HPDE6-E6E7 (cell line): ENCODE results near the gene SPRED3.
"Not testable (repeated sequence)": the region's sequence is repeated elsewhere in the genome, so short reads cannot be mapped to it uniquely, and the experiment has no call there.

Experiments
- DNase-seq: peaks from one replicate; pipeline ENCODE4 v3.0.0; 2011; ENCODE audit warnings: missing footprints; ENCODE audit errors: extremely low spot score

SPRED3 gene

DNA sequence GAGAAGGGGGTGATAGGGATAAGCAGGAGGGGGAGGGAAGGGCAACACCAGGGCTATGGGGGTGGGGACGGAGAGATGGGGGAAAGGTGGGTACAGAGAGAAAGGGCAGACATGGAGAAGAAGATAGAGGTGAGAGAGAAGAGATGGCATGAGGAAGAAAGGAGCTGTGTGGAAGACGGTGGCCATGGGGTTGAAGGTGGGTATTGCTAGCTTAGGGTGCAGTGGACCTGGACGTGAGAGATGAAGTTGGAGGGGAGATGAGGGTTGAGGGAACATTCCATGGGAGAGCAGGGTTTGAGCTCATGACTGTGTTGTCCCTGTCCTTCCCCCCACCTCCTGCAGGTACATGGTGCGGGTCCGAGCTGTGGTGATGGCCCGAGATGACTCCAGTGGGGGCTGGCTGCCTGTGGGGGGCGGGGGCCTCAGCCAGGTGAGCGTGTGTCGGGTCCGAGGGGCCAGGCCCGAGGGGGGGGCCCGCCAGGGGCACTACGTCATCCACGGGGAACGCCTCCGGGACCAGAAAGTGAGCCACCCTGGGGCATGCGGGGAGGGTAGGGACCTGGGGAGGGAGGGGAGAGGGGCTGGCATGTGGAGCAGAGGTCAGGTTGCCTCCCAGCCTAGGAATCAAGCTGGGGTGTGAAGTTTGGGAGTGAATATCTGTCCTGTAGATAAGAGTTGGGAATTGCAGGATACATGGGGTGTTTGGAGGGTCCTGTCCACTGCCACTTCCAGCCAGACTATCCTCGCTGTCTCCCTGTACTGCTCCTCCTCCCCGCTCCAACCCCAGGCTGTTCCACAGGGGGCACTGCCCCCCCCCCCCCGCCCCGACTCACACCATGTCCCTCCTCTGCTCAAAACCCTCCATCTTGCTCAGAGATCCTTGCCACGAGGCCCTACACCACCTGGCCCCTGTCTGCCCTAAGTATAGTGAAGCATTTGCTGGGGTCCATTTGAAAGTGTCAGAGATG lies 1.7 kb downstream of the SPRED3 start:
- no peak for DNase-seq

- DNase-seq: no peak
Measured at GRCh38 chr19:38391911-38392464, 3.5 kb downstream of the SPRED3 start.

DNA sequence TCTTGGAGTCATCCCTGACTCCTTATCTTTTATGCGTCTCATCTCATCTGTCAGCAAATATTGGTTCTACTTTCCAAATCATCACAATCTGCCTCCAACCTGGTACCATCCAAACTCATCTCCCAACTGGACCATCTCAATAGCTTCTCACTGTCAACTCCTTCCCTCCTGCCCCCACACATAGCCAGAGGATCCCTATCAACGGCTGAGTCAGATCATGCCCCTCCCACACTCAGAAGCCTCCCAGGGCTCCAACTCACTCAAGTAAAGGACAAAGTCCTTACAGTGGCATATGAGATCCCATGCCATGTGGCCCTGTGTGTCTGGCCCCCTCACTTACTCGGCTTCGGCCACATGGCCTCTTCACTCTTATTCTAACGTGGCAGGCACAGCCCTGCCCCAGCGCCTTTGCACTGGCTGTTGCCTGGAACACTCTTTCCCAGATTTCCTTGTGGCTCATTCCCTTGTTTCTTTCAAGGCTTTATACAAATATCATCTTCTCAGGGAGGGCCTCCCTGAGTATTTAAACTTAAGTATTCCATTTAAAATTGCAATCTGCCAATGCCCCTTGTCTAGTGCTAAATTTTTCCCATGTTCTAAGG lies 4.3 kb downstream of the SPRED3 start:
- no peak for DNase-seq

GRCh38 chr19:38394488-38394887 lies 6.0 kb downstream of the SPRED3 start:
- no peak for DNase-seq

- DNase-seq: no peak
Measured at GRCh38 chr19:38395381-38396114, 7.1 kb downstream of the SPRED3 start.

DNA sequence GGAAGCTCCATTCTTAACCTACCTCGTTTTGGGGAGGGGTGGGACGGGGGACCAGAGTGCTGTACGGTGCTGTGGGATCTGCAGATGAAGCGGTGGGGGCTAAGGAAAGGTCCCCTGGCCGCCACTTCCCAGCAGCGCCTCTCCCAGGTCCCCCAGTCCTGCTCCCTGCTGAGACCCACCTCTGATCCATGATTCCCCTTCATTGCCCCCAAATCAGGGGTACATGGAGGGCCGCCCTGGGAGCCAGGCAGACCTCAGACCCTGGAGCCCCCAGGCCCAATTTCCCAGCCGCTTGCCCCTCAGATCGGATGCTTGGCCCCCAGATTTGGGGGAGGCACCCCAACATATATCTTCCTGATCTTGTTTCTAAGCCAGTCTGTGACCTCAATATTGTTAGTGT lies 10.6 kb downstream of the SPRED3 start:
- no peak for DNase-seq

DNA sequence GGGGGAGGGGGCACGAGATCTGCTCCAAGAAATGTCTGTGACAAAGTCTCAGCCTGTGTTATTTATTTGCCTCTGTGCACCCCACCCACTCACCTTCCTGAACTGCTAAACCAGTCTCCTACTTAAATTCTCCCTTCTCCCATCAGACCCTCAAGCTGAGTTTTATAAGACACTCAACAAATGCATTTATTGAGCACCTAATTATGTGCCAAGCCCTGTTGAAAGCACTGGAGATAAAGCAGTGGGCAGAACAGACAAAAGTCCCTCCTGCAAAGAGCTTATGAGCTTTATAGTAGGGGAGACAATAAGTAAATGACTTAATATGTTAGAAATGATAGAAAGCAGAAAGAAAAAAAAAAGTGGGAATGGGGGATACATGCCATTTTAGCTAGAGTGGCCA lies 11.0 kb downstream of the SPRED3 start:
- DNase-seq: no peak

DNA sequence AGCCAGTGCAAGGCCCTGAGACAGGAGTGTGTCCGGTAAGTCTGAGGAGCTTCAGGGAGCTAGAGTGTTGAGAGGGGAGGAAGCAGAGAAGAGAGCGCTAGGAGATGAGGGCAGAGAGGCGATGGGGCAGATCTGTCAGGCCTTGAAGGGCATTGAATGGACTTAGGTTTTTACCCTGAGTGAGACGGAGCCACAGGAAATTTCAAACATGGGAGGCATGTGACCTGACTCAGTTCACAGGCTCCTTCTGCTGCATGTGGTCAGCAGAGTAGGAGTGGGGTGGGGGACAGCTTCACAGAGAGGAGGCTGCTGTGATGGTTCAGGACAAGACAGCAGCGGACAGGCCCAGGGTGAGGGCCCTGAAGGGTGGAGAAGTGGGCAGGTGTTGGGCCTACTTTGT lies 11.9 kb downstream of the SPRED3 start:
- DNase-seq: no peak

- no peak for DNase-seq
Measured at GRCh38 chr19:38401148-38401547, 12.7 kb downstream of the SPRED3 start.

- no peak for DNase-seq
Measured at GRCh38 chr19:38402623-38402966, 14.1 kb downstream of the SPRED3 start.

DNA sequence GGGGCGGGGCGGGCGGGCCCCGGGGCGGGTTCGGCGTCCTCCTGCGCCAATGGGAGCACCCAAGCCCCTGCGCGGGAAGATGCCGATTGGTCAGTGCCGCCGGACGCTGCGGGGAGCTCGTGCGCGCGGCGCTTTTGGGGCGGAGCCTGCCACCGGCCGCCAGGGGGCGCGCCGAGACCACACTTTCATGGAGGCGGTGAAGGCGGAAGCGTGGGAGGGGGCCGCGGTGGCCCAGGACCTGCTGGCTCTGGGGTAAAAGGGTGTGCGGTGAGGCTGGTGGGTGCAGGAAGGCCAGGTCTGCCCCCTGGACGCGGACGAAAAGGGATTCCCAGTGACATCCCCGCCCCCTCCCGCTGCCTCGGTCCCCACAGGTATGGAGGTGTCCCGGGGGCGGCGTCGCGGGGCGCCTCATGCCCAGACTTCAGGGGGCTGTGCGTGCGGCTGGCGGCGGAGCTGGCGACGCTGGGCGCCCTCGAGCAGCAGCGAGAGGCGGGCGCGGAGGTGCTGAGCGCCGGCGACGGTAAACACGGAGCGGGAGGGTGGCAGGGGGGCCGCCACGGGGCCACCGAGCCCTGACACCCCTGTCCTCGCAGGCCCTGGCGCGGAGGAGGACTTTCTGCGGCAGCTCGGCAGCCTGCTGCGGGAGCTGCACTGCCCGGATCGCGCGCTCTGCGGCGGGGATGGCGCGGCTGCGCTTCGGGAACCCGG lies 14.6 kb downstream of the SPRED3 start, which contains the start of gene FAM98C:
FAM98C (plus strand) TSS at position 127 of the 708 bp plus-strand sequence; CDS start at position 188, 61 bp downstream.
- DNase-seq: peak; percentile 100

- DNase-seq: no peak
Measured at GRCh38 chr19:38404858-38405257, 16.4 kb downstream of the SPRED3 start.

GRCh38 chr19:38405276-38405675 lies 16.8 kb downstream of the SPRED3 start:
- no peak for DNase-seq

- DNase-seq: no peak
Measured at GRCh38 chr19:38409631-38410133, 21.2 kb downstream of the SPRED3 start.

DNA sequence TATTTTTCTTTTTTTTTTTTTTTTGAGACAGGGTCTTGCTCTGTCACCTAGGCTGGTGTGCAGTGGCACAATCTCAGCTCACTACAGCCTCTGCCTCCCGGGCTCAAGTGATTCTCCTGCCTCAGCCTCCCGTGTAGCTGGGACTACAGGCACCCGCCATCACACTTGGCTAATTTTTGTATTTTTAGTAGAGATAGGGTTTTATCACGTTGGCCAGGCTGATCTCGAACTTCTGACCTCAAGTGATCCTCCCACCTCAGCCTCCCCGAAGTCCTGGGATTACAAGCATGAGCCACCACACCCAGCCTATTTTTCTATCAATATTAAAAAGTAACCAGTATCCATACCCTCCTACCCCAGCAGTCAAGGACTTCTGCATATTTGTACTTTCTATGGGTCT lies 21.9 kb downstream of the SPRED3 start:
- not testable (repeated sequence) for DNase-seq

DNA sequence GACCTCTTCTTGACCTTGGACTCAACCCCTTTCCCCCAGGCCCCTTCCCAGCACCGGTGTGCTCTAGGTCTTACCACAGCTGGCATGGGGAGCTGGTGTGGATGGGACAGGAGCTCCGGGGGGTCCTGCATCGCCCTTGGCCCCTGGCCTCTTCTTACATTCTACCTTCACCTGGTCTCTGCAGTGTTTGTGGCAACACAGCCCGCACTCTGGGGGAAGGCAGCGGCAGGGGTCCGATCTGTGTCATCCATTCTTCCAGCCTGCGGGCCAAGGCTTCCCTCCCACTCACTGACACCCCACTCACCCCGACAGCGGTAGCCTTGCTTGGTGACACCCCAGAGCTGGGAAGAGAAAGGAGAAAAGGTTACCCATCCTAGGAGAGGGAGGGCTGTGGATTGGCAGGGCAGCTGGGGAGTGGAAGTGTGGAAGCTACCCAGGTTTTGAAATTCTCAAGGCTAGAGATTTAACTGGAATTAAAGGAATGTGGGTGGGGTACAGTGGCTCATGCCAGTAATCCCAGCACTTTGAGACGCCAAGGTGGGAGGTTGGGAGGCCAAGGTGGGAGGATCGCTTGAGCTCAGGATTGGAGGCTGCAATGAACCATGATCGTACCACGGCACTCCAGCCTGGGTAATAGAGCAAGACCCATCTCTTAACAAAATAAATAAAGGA lies 22.7 kb downstream of the SPRED3 start:
- no peak for DNase-seq

DNA sequence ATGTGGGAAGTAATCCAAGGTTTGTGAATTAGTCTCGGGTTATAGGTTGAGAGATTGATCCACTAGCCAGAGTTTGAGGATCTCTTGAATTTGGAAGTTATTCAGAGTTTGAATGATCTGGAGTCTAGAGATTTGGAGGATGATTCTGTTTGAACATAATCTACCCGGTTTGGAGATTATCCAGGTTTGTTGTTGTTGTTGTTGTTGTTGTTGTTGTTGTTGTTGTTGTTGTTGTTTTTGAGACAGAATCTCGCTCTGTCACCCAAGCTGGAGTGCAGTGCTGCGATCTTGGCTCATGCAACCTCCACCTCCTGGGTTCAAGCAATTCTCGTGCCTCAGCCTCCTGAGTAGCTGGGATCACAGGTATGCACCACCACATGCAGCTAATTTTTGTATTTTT lies 23.4 kb downstream of the SPRED3 start:
- DNase-seq: not testable (repeated sequence)

DNA sequence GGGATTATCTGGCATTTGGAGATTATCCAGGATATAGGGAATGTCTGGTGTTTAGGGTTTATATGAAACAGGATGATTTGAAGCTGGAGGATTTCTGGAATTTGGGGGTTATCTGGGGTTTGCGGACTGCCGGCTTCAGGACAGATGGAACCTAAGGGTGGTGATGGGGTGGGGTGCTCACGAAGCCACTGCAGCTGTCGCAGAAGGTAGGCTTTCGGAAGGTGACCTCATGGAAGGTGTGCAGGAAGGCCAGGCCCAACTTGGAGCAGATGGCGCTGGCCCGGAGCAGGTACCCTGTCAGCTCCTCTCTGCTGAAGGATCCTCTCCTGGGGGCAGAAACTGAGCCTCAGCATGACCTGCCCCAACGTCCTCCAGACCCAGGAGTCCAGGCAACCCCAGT lies 24.0 kb downstream of the SPRED3 start:
- no peak for DNase-seq

GRCh38 chr19:38412961-38413360 lies 24.5 kb downstream of the SPRED3 start:
- no peak for DNase-seq

- DNase-seq: no peak
Measured at GRCh38 chr19:38413416-38413815, 24.9 kb downstream of the SPRED3 start.

DNA sequence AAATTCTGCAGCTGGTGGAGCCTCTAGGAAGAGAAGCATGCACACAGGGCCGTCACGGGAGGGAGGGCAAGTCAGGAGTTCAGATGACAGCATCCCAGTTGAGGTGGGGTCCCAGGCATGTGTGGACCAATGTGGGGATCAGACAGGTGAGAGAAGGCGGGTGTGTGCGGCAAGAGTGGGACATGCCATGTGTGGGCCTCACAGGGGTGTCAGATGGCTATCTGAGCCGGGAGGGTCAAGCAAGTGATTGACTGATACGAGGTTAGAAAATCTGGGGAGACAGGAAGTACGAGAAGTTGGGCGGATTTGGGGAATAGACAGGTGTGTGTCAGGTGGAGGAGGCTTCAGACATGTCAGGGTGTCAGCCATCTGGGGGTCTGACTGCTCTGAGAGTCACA lies 28.6 kb downstream of the SPRED3 start:
- DNase-seq: no peak
